Heart left ventricle (tissue), 16 donors: ENCODE results near the gene REPIN1. TPM values are rescaled to one million over a fixed set of nuclear protein-coding genes. Genes with fewer than 3 reads are reported as not detected.

Experiments
- ATAC-seq, 4 donors: fragments of 200-7000 bp; cut with Tn5 transposase; one replicate each; pipeline ENCODE4 v1.9.1; 2020 to 2022; ENCODE audit warnings: moderate library complexity in 4 of 4, mild to moderate bottlenecking in 3 of 4, moderate number of reproducible peaks in 1 of 4
- DNase-seq, 5 donors: peaks; one replicate each; pipeline ENCODE4 v3.0.0-alpha.2; 2020
- H3K27ac ChIP-seq, 12 donors: fragments of 200-600 bp; sonication (generic) in 4 of 12; one replicate each; pipeline versions ENCODE4 v1.5.0 to v1.8.0; 2016 to 2022; ENCODE audit warnings: mild to moderate bottlenecking in 2 of 12
- H3K27me3 ChIP-seq, 9 donors: fragments of 200-600 bp; sonication (generic) in 2 of 9; one replicate each; pipeline versions ENCODE4 v1.5.1 to v1.8.0; 2016 to 2022; ENCODE audit warnings: mild to moderate bottlenecking in 3 of 9
- H3K36me3 ChIP-seq, 9 donors: fragments of 200-600 bp; sonication (generic) in 2 of 9; one replicate each; pipeline versions ENCODE4 v1.5.0 to v1.8.0; 2018 to 2022; ENCODE audit warnings: mild to moderate bottlenecking in 2 of 9
- H3K4me1 ChIP-seq, 12 donors: fragments of 200-600 bp; sonication (generic) in 4 of 12; one replicate each; pipeline versions ENCODE4 v1.5.0 to v1.8.0; 2016 to 2022; ENCODE audit warnings: mild to moderate bottlenecking in 3 of 12
- H3K4me3 ChIP-seq, 12 donors: fragments of 200-600 bp; sonication (generic) in 4 of 12; one replicate each; pipeline versions ENCODE4 v1.5.0 to v1.8.0; 2017 to 2022; ENCODE audit warnings: mild to moderate bottlenecking in 9 of 12, moderate library complexity in 4 of 12
- H3K9me3 ChIP-seq, 12 donors: fragments of 200-600 bp; sonication (generic) in 4 of 12; one replicate each; pipeline versions ENCODE4 v1.5.0 to v1.8.0; 2016 to 2022; ENCODE audit warnings: mild to moderate bottlenecking in 1 of 12
- CTCF ChIP-seq, 12 donors: fragments of 200-600 bp; sonication (generic) in 4 of 12; IDR thresholded peaks; one replicate each; pipeline versions ENCODE4 v1.5.0 to v1.8.0; 2018 to 2022; ENCODE audit warnings: antibody characterized with exemption in 12 of 12, mild to moderate bottlenecking in 5 of 12
- POLR2A ChIP-seq, 2 donors: fragments of 450-650 bp; IDR thresholded peaks; one replicate each; pipeline ENCODE4 v1.6.1; 2017; ENCODE audit warnings: antibody characterized with exemption in 2 of 2, mild to moderate bottlenecking in 2 of 2, moderate library complexity in 2 of 2
- WGBS, 4 donors: extraction: QIAGEN DNeasy Blood & Tissue Kit in 2 of 4; methylation state at CpG; one replicate each; pipeline versions ENCODE4 v1.1.5 to v1.1.7; 2013 to 2018; 5-methylcytosine and 5-hydroxymethylcytosine counted together
- intact Hi-C, 10 donors: fragments of 100-400 bp; cut with DNase I; formaldehyde crosslinking; loops; one replicate each; pipeline versions ENCODE4 v1.11.1 to v1.14.2; 2022
- polyA plus RNA-seq, 2 donors: library from polyadenylated mRNA; stranded (reverse); fragments of 200-250 nt; gene quantifications; one replicate each; pipeline ENCODE4 v1.2.3, GENCODE V29; 2013
- total RNA-seq, 9 donors: library from RNA; depleted of rRNA in 2 of 9; stranded (reverse); fragments of >200 nt in 2 of 9; fragmentation: NEBNext Ultra II Directional in 3 of 9; extraction: Animal tissue kit (Norgen Biotek cat#: 25700) in 3 of 9; gene quantifications; one replicate each; pipeline versions ENCODE4 v1.1.0 to v1.2.4, GENCODE V29; 2016 to 2023
- donor health status: ischemic (EF 13 %, LVEDD 7.1; RV severe dilation, severe dysfunction).
- donor health status: healthy with polysubstance abuse.
- donor health status: DM: no; HTN: yes; CAD: no.
- donor health status: DM: no; HTN: no; CAD: no.
- donor health status: ischemic (EF 25% LVEDD 6.9; RV normal size, moderate dysfunction).
- donor health status: ischemic (EF 25% LVEDD 5.7; RV mildly dilated, moderate dysfunction).
- donor health status: healthy.
- donor health status: DM: yes; HTN: yes; CAD: no.
- donor health status: ischemic (EF 35%, LVEDD 5.7; RV mildly dilated, moderate dysfunction).
- donor health status: nonischemic (EF 11% LVEDD 7.7; RV severe dilation, severe dysfunction).
- donor health status: DM: yes; HTN: yes; CAD: no.
- donor health status: PGD.
- donor health status: ischemic (EF 29% LVEDD 5.4; RV normal size, mild dysfunction).
- donor health status: nonischemic (EF 23%, LVEDD 6.1; RV moderate dilation, normal function).

REPIN1 gene
- total and polyA plus RNA-seq, 11 donors, result 49.8 to 141 (median 98.4) TPM

DNA sequence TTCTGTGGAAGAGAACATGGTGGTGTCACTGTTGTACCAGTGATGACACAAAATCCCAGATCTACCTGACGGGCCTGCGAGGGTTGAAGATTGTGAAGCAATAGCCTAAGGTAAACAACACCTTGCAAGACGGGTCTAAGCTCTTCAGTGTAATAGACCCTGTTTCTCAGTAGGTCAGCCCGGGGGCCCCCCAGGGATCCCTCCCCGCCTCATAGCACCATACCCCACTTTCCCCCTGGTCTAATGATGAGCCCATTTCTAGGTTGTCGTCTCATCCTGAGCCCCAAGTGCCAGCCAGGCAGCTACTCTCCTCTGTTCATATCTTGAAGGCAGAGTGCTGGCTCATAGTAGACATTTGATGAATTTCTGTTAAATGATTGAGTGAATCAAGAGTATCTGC, 42.7 kb upstream of the REPIN1 start:
- DNase-seq (no peak), ATAC-seq (no peak)
- H3K27ac ChIP-seq, result no peak overlapping the region
- H3K9me3 ChIP-seq, result no peaks in the 10 kb centered on the region
- 91 to 97% (median 96%) methylated on average over 6 of the region's 6 CpGs for WGBS, 4 donors
- peaks cover 0 to 16% (median 2%) of the 10 kb centered on the region in 9 donors for H3K27me3 ChIP-seq
- H3K36me3 ChIP-seq, result peaks cover 0 to 5% (median 0%) of the 10 kb centered on the region in 9 donors
- intact Hi-C loops, result no loop called here
- TF ChIP-seq CTCF (IDR thresholded peaks at IDR 0.05) (no peak), POLR2A (IDR thresholded peaks at IDR 0.05) (no peak)
- H3K4me1 ChIP-seq, result peaks cover 0 to 34% (median 9%) of the 10 kb centered on the region in 12 donors
- H3K4me3 ChIP-seq, result no peak overlapping the region

DNA sequence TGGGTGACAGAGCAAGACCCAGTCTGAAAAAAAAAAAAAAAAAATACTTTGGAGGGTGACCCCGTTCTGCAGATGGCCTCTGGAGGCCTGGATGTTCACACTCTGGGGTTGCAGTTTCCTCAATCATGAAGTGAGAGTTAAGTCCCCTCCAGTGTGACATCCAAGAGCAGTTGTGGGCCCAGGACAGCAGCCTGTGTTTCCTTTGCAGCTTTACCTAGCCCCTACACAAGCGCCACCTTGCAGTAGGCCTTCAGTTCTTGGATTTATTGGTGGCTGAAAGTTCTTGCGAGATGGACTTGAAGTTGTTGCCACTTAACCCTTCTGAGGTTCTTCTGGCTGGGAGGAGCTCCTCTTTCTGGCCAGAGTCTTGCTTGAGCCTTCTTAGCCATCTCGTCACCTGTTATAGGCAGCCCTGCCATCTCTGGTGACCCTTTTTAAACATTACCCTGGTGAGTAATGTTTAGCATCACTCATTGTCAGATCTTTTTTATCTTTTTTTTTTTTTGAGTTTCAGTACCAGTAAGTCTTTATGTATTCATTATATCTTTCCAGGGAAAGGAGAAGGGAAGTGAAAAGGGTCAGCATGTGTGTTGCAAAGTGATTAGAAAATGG, 41.9 kb upstream of the REPIN1 start:
- Histone ChIP-seq H3K36me3 (peaks cover 0 to 5% (median 0%) of the 10 kb centered on the region in 9 donors), H3K4me3 (no peak overlapping the region), H3K9me3 (no peaks in the 10 kb centered on the region), H3K4me1 (peaks cover 0 to 34% (median 9%) of the 10 kb centered on the region in 12 donors), H3K27ac (no peak overlapping the region), H3K27me3 (peaks cover 0 to 16% (median 2%) of the 10 kb centered on the region in 9 donors)
- ATAC-seq (no peak), DNase-seq (no peak)
- intact Hi-C loops, result no loop called here
- no peak for TF ChIP-seq CTCF (IDR thresholded peaks at IDR 0.05)
- TF ChIP-seq POLR2A (IDR thresholded peaks at IDR 0.05), result no peak
- WGBS, 4 donors, result 87 to 96% (median 90%) methylated on average over 4 of the region's 4 CpGs

- H3K4me3 ChIP-seq, result no peak overlapping the region
- no peaks in the 10 kb centered on the region for H3K9me3 ChIP-seq
- no peak overlapping the region for H3K27ac ChIP-seq
- peaks cover 0 to 5% (median 0%) of the 10 kb centered on the region in 9 donors for H3K36me3 ChIP-seq
- intact Hi-C loops, result no loop called here
- H3K4me1 ChIP-seq, result peaks cover 0 to 30% (median 9%) of the 10 kb centered on the region in 12 donors
- no peak for ATAC-seq
- 93 to 98% (median 95%) methylated on average over 3 of the region's 3 CpGs for WGBS, 4 donors
- DNase-seq, result no peak
- H3K27me3 ChIP-seq, result peaks cover 0 to 15% (median 2%) of the 10 kb centered on the region in 9 donors
- TF ChIP-seq POLR2A (IDR thresholded peaks at IDR 0.05) (no peak), CTCF (IDR thresholded peaks at IDR 0.05) (no peak)
Observed at GRCh38 chr7:150327308-150327707, 41.3 kb upstream of the REPIN1 start.

DNA sequence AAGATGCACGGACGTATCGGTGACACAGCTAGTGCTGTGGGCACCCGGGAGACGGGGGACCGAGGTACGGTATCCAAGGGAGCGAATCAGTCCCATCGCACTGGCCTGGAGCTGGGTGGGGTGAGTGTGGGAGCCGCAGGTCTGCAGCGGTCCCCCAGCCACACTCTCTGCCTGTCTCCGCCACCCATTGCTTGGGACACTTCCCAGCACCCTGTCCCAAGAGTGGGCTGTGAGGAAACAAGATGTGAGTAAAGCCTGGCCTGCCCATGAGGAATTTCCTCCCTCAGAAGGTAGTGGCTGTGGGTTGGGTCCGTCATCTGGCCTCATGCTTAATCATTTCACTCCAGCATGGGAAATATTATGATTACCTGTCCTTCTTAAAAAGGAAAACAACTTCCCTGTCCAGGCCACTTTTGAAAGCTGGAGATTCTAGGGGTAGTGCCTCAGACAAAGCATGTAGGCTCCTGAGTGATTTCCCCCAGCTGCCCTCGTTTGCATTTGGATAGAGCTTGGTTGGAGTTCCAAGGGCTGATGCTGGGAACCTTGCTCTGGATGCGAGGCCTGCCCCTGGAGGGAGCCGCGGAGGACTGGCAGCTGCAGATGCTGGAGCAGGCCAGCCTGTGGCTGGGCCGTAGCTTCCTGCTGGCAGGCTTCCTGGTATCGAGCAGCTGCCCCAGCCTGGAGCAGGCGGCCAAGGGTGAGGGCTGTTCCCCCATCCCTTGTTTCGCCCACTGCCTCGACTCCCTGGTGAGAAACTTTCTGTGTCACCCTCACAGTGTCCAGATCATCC, 39.1 kb upstream of the REPIN1 start:
- intact Hi-C loops, result no loop called here
- DNase-seq (no peak), ATAC-seq (no peak)
- Histone ChIP-seq H3K27ac (no peak overlapping the region), H3K36me3 (peaks cover 0 to 5% (median 0%) of the 10 kb centered on the region in 9 donors), H3K4me1 (peaks cover 0 to 8% (median 0%) of the 10 kb centered on the region in 12 donors), H3K27me3 (no peaks in the 10 kb centered on the region), H3K4me3 (no peak overlapping the region), H3K9me3 (no peaks in the 10 kb centered on the region)
- no peak for TF ChIP-seq POLR2A (IDR thresholded peaks at IDR 0.05)
- no peak for TF ChIP-seq CTCF (IDR thresholded peaks at IDR 0.05)
- 80 to 83% (median 82%) methylated on average over 22 of the region's 22 CpGs for WGBS, 4 donors
